HepG2 (cell line): ENCODE data around the gene NKAIN4. TPM values are rescaled to one million over a fixed set of nuclear protein-coding genes. Genes with fewer than 3 reads are reported as not detected.

Source experiments
- CBFB ChIP-seq: sonication (generic); formaldehyde crosslinking; IDR thresholded peaks from 2 replicates; pipeline ENCODE4 v1.4.0; 2020; ENCODE audit warnings: missing genetic modification reagents
- CENPT ChIP-seq: sonication (generic); formaldehyde crosslinking; IDR thresholded peaks from 2 replicates; pipeline ENCODE4 v1.8.0; 2022; ENCODE audit warnings: low read depth, mild to moderate bottlenecking, moderate library complexity, missing genetic modification reagents
- CHD4 ChIP-seq: fragments of 200-600 bp; sonication (generic); IDR thresholded peaks from 2 replicates; pipeline ENCODE4 v1.7.0; 2017; ENCODE audit warnings: mild to moderate bottlenecking, low read length, borderline replicate concordance
- ELF3 ChIP-seq: IDR thresholded peaks from 2 replicates; pipeline ENCODE4 v1.6.1; 2016; ENCODE audit warnings: missing genetic modification reagents, missing compliant biosample characterization
- NCOR1 ChIP-seq: fragments of 200-600 bp; sonication (generic); IDR thresholded peaks from 2 replicates; pipeline ENCODE4 v1.7.0; 2017; ENCODE audit warnings: antibody characterized with exemption, low read length, borderline replicate concordance
- NPAS2 ChIP-seq: sonication (generic); formaldehyde crosslinking; IDR thresholded peaks from 2 replicates; pipeline ENCODE4 v1.8.0; 2022; ENCODE audit warnings: mild to moderate bottlenecking, missing genetic modification reagents, borderline replicate concordance
- POGZ ChIP-seq: sonication (generic); formaldehyde crosslinking; IDR thresholded peaks from 2 replicates; pipeline ENCODE4 v1.4.0; 2020; ENCODE audit warnings: mild to moderate bottlenecking, missing genetic modification reagents
- RELA ChIP-seq: sonication (generic); formaldehyde crosslinking; IDR thresholded peaks from 2 replicates; pipeline ENCODE4 v1.4.0; 2020; ENCODE audit warnings: missing genetic modification reagents
- ZBTB8A ChIP-seq: sonication (generic); formaldehyde crosslinking; IDR thresholded peaks from 2 replicates; pipeline ENCODE4 v1.4.0; 2020; ENCODE audit warnings: mild to moderate bottlenecking, low read depth, missing genetic modification reagents, borderline replicate concordance
- ZNF337 ChIP-seq: sonication (generic); formaldehyde crosslinking; IDR thresholded peaks from 2 replicates; pipeline ENCODE4 v1.5.1; 2020; ENCODE audit warnings: missing genetic modification reagents, low read depth, mild to moderate bottlenecking, borderline replicate concordance
- ZNF567 ChIP-seq: sonication (generic); formaldehyde crosslinking; IDR thresholded peaks from 2 replicates; pipeline ENCODE4 v1.8.1; 2023; ENCODE audit warnings: mild to moderate bottlenecking, missing genetic modification reagents, borderline replicate concordance
- ZNF7 ChIP-seq: IDR thresholded peaks from 2 replicates; pipeline ENCODE4 v1.6.1; 2016; ENCODE audit warnings: missing biosample characterization, missing genetic modification reagents
- ZZZ3 ChIP-seq: sonication (generic); formaldehyde crosslinking; IDR thresholded peaks from 2 replicates; pipeline ENCODE4 v1.4.0; 2020; ENCODE audit warnings: missing genetic modification reagents, mild to moderate bottlenecking, borderline replicate concordance
- polyA plus RNA-seq, 8 experiments: library from polyadenylated mRNA; depleted of rRNA in 3 of 8; stranded (reverse) in 7 of 8; unstranded in 1 of 8; fragments of >200 nt; fragmentation: Illumina TruSeq in 4 of 8; extraction: Trizol in 4 of 8; gene quantifications; 2 replicates each; pipeline versions ENCODE4 v1.2.1 to v1.2.3, GENCODE V29; 2011 to 2016; ENCODE audit warnings: low read depth in 4 of 8, missing spikeins in 1 of 8, mixed read lengths in 1 of 8; ENCODE audit not compliant: insufficient read depth in 1 of 8
- total RNA-seq, 5 experiments: library from RNA; depleted of rRNA; stranded (reverse); fragments of >200 nt; fragmentation: Illumina TruSeq; extraction: Trizol; gene quantifications; 2 replicates each; pipeline ENCODE4 v1.2.3, GENCODE V29; 2016; ENCODE audit warnings: low read depth in 1 of 5
- TF ChIP-seq, protein P1 (sequence below): sonication (generic); formaldehyde crosslinking; IDR thresholded peaks from 2 replicates; pipeline ENCODE4 v1.5.1; 2020; ENCODE audit warnings: mild to moderate bottlenecking, missing genetic modification reagents, borderline replicate concordance
- TF ChIP-seq, protein P2 (sequence below): sonication (generic); formaldehyde crosslinking; IDR thresholded peaks from 2 replicates; pipeline ENCODE4 v1.4.0; 2020; ENCODE audit warnings: low read depth, missing genetic modification reagents
- TF ChIP-seq, protein P3 (sequence below): IDR thresholded peaks from 2 replicates; pipeline ENCODE4 v1.6.1; 2012; ENCODE audit warnings: inconsistent platforms
- TF ChIP-seq, protein P4 (sequence below): fragments of 450-650 bp; IDR thresholded peaks from 2 replicates; pipeline ENCODE4 v1.6.1; 2016

NKAIN4 gene
- total and polyA plus RNA-seq, 2 of the 13 experiments (the other 11 are each of a cell fraction or from before 2014, with no cell fraction given): not detected

DNA sequence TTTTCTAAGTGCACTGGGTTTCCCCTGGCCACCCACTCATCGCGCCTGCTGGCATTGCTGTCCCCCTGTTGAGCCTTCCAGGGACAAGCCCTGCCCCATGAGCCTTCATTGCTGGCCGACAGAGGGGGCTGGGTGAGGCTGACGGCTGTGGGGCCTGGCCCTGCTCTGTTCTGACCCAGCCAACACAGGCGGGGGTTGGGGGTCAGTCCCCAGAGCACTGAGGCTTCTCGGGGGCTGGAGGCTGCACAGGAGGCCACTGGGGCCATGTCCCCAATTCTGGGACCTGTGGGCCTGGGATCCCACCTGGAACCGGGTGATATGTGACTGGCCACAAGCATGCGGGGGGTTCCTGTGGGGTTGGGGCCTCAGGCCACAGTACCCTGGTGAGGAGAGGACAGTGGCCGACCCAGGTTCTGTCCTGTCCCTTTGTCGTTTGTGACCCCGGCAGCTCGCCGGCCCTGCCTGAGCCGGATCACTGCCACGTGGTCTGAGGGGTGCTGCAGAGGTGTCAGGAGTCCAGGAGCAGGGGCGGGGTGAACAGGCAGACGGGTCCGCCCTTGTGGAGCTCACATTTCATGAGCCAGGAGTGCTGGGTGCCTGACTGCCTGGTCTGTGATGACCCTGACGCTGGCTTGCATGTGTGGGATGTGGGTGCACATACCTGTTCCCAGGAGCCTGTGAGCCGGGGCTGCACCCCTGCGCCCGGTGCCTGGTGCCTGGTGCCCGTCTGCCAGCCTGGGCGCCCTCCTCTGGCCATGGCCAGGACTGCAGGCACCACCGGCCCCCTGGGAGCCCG is 36.6 kb upstream of the NKAIN4 start (continued):
- TF ChIP-seq RELA (CRISPR knock-in tag) (no peak), NCOR1 (no peak), ZNF7 (CRISPR knock-in tag) (no peak), ZZZ3 (CRISPR knock-in tag) (0 out of 2 replicates have a peak, but pooled peaks have one; percentile 26), ZBTB8A (no peak), CBFB (CRISPR knock-in tag) (no peak), ZNF567 (CRISPR knock-in tag) (peak; percentile 51; the same call in 1 of the 2 replicates), CHD4 (no peak), ELF3 (CRISPR knock-in tag) (no peak), ZNF337 (no peak), CENPT (no peak), NPAS2 (no peak), POGZ (CRISPR knock-in tag) (0 out of 2 replicates have a peak, but pooled peaks have one; percentile 33)
- TF ChIP-seq, protein P1, sequence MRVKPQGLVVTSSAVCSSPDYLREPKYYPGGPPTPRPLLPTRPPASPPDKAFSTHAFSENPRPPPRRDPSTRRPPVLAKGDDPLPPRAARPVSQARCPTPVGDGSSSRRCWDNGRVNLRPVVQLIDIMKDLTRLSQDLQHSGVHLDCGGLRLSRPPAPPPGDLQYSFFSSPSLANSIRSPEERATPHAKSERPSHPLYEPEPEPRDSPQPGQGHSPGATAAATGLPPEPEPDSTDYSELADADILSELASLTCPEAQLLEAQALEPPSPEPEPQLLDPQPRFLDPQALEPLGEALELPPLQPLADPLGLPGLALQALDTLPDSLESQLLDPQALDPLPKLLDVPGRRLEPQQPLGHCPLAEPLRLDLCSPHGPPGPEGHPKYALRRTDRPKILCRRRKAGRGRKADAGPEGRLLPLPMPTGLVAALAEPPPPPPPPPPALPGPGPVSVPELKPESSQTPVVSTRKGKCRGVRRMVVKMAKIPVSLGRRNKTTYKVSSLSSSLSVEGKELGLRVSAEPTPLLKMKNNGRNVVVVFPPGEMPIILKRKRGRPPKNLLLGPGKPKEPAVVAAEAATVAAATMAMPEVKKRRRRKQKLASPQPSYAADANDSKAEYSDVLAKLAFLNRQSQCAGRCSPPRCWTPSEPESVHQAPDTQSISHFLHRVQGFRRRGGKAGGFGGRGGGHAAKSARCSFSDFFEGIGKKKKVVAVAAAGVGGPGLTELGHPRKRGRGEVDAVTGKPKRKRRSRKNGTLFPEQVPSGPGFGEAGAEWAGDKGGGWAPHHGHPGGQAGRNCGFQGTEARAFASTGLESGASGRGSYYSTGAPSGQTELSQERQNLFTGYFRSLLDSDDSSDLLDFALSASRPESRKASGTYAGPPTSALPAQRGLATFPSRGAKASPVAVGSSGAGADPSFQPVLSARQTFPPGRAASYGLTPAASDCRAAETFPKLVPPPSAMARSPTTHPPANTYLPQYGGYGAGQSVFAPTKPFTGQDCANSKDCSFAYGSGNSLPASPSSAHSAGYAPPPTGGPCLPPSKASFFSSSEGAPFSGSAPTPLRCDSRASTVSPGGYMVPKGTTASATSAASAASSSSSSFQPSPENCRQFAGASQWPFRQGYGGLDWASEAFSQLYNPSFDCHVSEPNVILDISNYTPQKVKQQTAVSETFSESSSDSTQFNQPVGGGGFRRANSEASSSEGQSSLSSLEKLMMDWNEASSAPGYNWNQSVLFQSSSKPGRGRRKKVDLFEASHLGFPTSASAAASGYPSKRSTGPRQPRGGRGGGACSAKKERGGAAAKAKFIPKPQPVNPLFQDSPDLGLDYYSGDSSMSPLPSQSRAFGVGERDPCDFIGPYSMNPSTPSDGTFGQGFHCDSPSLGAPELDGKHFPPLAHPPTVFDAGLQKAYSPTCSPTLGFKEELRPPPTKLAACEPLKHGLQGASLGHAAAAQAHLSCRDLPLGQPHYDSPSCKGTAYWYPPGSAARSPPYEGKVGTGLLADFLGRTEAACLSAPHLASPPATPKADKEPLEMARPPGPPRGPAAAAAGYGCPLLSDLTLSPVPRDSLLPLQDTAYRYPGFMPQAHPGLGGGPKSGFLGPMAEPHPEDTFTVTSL (CRISPR knock-in tag): no peak
- TF ChIP-seq, protein P2, sequence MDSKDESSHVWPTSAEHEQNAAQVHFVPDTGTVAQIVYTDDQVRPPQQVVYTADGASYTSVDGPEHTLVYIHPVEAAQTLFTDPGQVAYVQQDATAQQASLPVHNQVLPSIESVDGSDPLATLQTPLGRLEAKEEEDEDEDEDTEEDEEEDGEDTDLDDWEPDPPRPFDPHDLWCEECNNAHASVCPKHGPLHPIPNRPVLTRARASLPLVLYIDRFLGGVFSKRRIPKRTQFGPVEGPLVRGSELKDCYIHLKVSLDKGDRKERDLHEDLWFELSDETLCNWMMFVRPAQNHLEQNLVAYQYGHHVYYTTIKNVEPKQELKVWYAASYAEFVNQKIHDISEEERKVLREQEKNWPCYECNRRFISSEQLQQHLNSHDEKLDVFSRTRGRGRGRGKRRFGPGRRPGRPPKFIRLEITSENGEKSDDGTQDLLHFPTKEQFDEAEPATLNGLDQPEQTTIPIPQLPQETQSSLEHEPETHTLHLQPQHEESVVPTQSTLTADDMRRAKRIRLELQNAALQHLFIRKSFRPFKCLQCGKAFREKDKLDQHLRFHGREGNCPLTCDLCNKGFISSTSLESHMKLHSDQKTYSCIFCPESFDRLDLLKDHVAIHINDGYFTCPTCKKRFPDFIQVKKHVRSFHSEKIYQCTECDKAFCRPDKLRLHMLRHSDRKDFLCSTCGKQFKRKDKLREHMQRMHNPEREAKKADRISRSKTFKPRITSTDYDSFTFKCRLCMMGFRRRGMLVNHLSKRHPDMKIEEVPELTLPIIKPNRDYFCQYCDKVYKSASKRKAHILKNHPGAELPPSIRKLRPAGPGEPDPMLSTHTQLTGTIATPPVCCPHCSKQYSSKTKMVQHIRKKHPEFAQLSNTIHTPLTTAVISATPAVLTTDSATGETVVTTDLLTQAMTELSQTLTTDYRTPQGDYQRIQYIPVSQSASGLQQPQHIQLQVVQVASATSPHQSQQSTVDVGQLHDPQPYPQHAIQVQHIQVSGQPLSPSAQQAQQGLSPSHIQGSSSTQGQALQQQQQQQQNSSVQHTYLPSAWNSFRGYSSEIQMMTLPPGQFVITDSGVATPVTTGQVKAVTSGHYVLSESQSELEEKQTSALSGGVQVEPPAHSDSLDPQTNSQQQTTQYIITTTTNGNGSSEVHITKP (CRISPR knock-in tag): peak; percentile 68
- TF ChIP-seq, protein P3, sequence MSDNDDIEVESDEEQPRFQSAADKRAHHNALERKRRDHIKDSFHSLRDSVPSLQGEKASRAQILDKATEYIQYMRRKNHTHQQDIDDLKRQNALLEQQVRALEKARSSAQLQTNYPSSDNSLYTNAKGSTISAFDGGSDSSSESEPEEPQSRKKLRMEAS: peak; percentile 83
- TF ChIP-seq, protein P4, sequence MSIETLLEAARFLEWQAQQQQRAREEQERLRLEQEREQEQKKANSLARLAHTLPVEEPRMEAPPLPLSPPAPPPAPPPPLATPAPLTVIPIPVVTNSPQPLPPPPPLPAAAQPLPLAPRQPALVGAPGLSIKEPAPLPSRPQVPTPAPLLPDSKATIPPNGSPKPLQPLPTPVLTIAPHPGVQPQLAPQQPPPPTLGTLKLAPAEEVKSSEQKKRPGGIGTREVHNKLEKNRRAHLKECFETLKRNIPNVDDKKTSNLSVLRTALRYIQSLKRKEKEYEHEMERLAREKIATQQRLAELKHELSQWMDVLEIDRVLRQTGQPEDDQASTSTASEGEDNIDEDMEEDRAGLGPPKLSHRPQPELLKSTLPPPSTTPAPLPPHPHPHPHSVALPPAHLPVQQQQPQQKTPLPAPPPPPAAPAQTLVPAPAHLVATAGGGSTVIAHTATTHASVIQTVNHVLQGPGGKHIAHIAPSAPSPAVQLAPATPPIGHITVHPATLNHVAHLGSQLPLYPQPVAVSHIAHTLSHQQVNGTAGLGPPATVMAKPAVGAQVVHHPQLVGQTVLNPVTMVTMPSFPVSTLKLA: 0 out of 2 replicates have a peak, but pooled peaks have one; percentile 7
